GM18868 (cell line): ENCODE measurements around the gene FOXL1.

ENCODE experiments used
- ATAC-seq: cut with Tn5 transposase; IDR thresholded peaks from one replicate; pipeline ENCODE4 v1.9.1; 2021; ENCODE audit warnings: mild to moderate bottlenecking, moderate library complexity; ENCODE audit not compliant: unreplicated experiment

FOXL1 gene

GRCh38 chr16:86567701-86568581, 10.4 kb upstream of the FOXL1 start:
- no peak for ATAC-seq

- no peak for ATAC-seq
Measured at GRCh38 chr16:86568677-86569623, 9.4 kb upstream of the FOXL1 start.

GRCh38 chr16:86569701-86570447, 8.5 kb upstream of the FOXL1 start:
- no peak for ATAC-seq

- ATAC-seq: no peak
Measured at GRCh38 chr16:86570558-86571529, 7.5 kb upstream of the FOXL1 start.

GRCh38 chr16:86571530-86571915, 6.8 kb upstream of the FOXL1 start:
- ATAC-seq: no peak

GRCh38 chr16:86572041-86572521, 6.3 kb upstream of the FOXL1 start:
- no peak for ATAC-seq

GRCh38 chr16:86572606-86573005, 5.7 kb upstream of the FOXL1 start:
- no peak for ATAC-seq

- ATAC-seq: no peak
Measured at GRCh38 chr16:86573215-86573614, 5.1 kb upstream of the FOXL1 start.

- no peak for ATAC-seq
Measured at GRCh38 chr16:86573646-86574508, 4.5 kb upstream of the FOXL1 start.

GRCh38 chr16:86574646-86575045, 3.7 kb upstream of the FOXL1 start:
- ATAC-seq: no peak

- ATAC-seq: no peak
Measured at GRCh38 chr16:86575095-86575685, 3.2 kb upstream of the FOXL1 start.

GRCh38 chr16:86575754-86576557, 2.4 kb upstream of the FOXL1 start:
- no peak for ATAC-seq

- ATAC-seq: no peak
Measured at GRCh38 chr16:86576591-86577313, 1.6 kb upstream of the FOXL1 start.

GRCh38 chr16:86577314-86577971, 906 bp upstream of the FOXL1 start:
- no peak for ATAC-seq

- no peak for ATAC-seq
Measured at GRCh38 chr16:86578611-86579267, 390 bp downstream of the FOXL1 start.
